ENCODE measurements around the gene BTBD10.

Gene BTBD10

DNA sequence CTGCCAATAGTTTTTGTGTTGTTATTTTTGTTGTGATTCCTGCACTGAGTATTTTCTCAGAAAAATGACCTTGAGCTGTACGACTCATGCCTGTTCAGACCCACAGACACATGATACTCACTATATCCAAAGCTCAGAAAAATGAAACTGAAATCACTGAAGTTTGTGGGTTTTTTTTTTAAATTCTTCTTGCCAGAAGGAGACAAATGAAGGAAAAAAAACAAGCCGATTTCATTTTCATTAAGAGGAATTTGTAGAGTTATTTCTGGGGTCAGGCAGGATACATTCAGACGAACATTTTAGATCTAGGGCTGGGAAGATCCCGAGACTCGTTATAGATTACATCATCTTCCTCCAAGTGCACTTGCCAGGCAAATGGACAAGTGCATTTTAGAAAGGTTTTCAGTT, 125.0 kb downstream of the BTBD10 start:
- FAIRE-seq (no peak), DNase-seq (ENCODE audit: insufficient read length, low spot score) (no peak)
- TF ChIP-seq POLR2AphosphoS5 (IDR thresholded peaks at IDR 0.05; ENCODE audit: low read depth, low read length) = no peak
- TF ChIP-seq POU2F2 (IDR thresholded peaks at IDR 0.05; ENCODE audit: low read depth, low read length) = no peak
- TF ChIP-seq PAX5 (IDR thresholded peaks at IDR 0.05; ENCODE audit: insufficient read depth, low read length, severe bottlenecking) = no peak
- no peak for TF ChIP-seq TAF1 (IDR thresholded peaks at IDR 0.05; ENCODE audit: low read depth, low read length)
- TF ChIP-seq SPI1 (IDR thresholded peaks at IDR 0.05; ENCODE audit: low read depth, low read length) = no peak
- TF ChIP-seq POLR2A (IDR thresholded peaks at IDR 0.05; ENCODE audit: low read depth, low read length) = no peak

Data from GM12891 (cell line).